ENCODE measurements around the gene PAF1. TPM values are rescaled to one million over a fixed set of nuclear protein-coding genes. Genes with fewer than 3 reads are reported as not detected.

Gene PAF1
- total and polyA plus RNA-seq, 2 of the 13 experiments (the other 11 are each of a cell fraction or from before 2014, with no cell fraction given), result 30.2 to 31.1 TPM

DNA sequence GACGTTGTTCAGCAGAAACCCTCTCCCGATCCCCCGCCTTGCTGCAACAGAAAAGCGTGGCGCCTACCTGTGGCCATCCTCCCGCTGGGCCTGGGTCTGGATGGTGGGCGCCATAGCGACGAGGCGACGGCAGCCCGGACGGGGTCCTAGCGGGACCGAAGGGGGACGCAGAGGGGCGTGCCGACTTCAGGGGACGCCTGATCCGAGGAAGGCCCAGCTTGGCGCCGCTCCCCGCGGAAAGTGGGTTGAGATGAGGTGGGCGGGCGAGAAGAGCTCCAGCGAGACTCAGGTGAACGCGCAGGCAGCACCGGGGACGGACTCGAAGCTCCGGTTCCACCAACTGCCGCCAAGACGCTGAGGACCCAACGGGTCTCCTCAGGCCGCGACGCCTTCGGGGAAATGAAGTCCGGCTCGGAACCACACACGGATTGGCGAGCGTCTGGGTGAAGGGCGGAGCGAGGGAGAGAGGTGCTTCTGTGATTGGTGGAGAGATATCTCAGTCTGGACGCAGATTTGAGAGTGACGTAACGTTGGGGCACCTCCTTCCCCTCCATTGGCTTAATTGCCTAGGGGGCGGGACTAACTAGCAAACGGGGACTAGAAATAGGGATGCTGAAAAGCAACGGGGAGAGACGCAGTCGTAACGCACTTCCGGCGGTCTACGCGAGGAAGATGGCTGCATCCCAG lies at the start of gene PAF1, which contains the start of gene MED29 (continued):
- TF ChIP-seq TSC22D2 (CRISPR knock-in tag; IDR thresholded peaks at IDR 0.05; ENCODE audit: borderline replicate concordance), result no peak
- TF ChIP-seq ZNF709 (CRISPR knock-in tag; IDR thresholded peaks at IDR 0.05), result peak; percentile 58; the same call in 1 of the 2 replicates
- no peak for TF ChIP-seq MAFG (CRISPR knock-in tag; IDR thresholded peaks at IDR 0.05)
- TF ChIP-seq, protein P1, sequence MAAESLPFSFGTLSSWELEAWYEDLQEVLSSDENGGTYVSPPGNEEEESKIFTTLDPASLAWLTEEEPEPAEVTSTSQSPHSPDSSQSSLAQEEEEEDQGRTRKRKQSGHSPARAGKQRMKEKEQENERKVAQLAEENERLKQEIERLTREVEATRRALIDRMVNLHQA (CRISPR knock-in tag; IDR thresholded peaks at IDR 0.05), result no peak
- TF ChIP-seq SIN3A (IDR thresholded peaks at IDR 0.05; ENCODE audit: borderline replicate concordance, low read depth, low read length), result peak; percentile 70; the same call in 1 of the 2 replicates
- no peak for TF ChIP-seq IKZF4 (CRISPR knock-in tag; IDR thresholded peaks at IDR 0.05; ENCODE audit: borderline replicate concordance, low read depth, not compliant biosample characterization)
- no peak for TF ChIP-seq MZF1 (CRISPR knock-in tag; IDR thresholded peaks at IDR 0.05; ENCODE audit: borderline replicate concordance)
- TF ChIP-seq, protein P2, sequence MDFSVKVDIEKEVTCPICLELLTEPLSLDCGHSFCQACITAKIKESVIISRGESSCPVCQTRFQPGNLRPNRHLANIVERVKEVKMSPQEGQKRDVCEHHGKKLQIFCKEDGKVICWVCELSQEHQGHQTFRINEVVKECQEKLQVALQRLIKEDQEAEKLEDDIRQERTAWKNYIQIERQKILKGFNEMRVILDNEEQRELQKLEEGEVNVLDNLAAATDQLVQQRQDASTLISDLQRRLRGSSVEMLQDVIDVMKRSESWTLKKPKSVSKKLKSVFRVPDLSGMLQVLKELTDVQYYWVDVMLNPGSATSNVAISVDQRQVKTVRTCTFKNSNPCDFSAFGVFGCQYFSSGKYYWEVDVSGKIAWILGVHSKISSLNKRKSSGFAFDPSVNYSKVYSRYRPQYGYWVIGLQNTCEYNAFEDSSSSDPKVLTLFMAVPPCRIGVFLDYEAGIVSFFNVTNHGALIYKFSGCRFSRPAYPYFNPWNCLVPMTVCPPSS (IDR thresholded peaks at IDR 0.05), result no peak
- 0 out of 2 replicates have a peak, but pooled peaks have one; percentile 65 for TF ChIP-seq WIZ (CRISPR knock-in tag; IDR thresholded peaks at IDR 0.05)
- TF ChIP-seq, protein P3, sequence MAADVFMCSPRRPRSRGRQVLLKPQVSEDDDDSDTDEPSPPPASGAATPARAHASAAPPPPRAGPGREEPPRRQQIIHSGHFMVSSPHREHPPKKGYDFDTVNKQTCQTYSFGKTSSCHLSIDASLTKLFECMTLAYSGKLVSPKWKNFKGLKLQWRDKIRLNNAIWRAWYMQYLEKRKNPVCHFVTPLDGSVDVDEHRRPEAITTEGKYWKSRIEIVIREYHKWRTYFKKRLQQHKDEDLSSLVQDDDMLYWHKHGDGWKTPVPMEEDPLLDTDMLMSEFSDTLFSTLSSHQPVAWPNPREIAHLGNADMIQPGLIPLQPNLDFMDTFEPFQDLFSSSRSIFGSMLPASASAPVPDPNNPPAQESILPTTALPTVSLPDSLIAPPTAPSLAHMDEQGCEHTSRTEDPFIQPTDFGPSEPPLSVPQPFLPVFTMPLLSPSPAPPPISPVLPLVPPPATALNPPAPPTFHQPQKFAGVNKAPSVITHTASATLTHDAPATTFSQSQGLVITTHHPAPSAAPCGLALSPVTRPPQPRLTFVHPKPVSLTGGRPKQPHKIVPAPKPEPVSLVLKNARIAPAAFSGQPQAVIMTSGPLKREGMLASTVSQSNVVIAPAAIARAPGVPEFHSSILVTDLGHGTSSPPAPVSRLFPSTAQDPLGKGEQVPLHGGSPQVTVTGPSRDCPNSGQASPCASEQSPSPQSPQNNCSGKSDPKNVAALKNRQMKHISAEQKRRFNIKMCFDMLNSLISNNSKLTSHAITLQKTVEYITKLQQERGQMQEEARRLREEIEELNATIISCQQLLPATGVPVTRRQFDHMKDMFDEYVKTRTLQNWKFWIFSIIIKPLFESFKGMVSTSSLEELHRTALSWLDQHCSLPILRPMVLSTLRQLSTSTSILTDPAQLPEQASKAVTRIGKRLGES (CRISPR knock-in tag; IDR thresholded peaks at IDR 0.05; ENCODE audit: borderline replicate concordance), result no peak
- TF ChIP-seq HNRNPUL1 (IDR thresholded peaks at IDR 0.05; ENCODE audit: low read depth, low read length), result no peak
- no peak for TF ChIP-seq ZNF234 (CRISPR knock-in tag; conservative IDR thresholded peaks at IDR 0.05)
- TF ChIP-seq ZNF329 (CRISPR knock-in tag; IDR thresholded peaks at IDR 0.05; ENCODE audit: low read depth), result 0 out of 2 replicates have a peak, but pooled peaks have one; percentile 66
- 0 out of 2 replicates have a peak, but pooled peaks have one; percentile 42 for TF ChIP-seq SRF (IDR thresholded peaks at IDR 0.05; ENCODE audit: low read depth, low read length)
- TF ChIP-seq KAT8 (CRISPR knock-in tag; IDR thresholded peaks at IDR 0.05), result peak; percentile 61
- peak; percentile 100 for TF ChIP-seq ZNF335 (CRISPR knock-in tag; IDR thresholded peaks at IDR 0.05)
- no peak for TF ChIP-seq SMYD3 (CRISPR knock-in tag; IDR thresholded peaks at IDR 0.05)
- TF ChIP-seq, protein P4, sequence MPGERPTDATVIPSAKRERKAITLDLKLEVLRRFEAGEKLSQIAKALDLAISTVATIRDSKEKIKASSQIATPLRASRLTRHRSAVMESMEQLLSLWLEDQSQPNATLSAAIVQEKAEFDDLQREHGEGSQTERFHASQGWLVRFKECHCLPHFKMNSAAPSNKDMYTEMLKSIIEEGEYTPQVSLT (CRISPR knock-in tag; IDR thresholded peaks at IDR 0.05; ENCODE audit: borderline replicate concordance, low read depth), result no peak
- no peak; the same call in 1 of the 2 replicates for TF ChIP-seq ZBTB20 (CRISPR knock-in tag; IDR thresholded peaks at IDR 0.05; ENCODE audit: borderline replicate concordance, low read depth)
- 0 out of 2 replicates have a peak, but pooled peaks have one; percentile 21 for TF ChIP-seq SP140L (CRISPR knock-in tag; IDR thresholded peaks at IDR 0.05; ENCODE audit: borderline replicate concordance)
- TF ChIP-seq ZNF430 (CRISPR knock-in tag; IDR thresholded peaks at IDR 0.05), result peak; percentile 66; the same call in 1 of the 2 replicates
- TF ChIP-seq NFKB2 (CRISPR knock-in tag; IDR thresholded peaks at IDR 0.05; ENCODE audit: borderline replicate concordance), result no peak
- no peak for TF ChIP-seq SRSF4 (IDR thresholded peaks at IDR 0.05; ENCODE audit: low read depth, low read length, poor library complexity, severe bottlenecking)
- no peak for TF ChIP-seq SP1 (IDR thresholded peaks at IDR 0.05)
- TF ChIP-seq SP1 (CRISPR knock-in tag; IDR thresholded peaks at IDR 0.05), result peak; percentile 70

Data from HepG2 (cell line).